NCI-H2107 treated with DMSO at 0.1 percent for 48 hours (cell line): ENCODE results near the gene INF2.
"Not testable (repeated sequence)": the region's sequence is repeated elsewhere in the genome, so short reads cannot be mapped to it uniquely, and the experiment has no call there.

ENCODE experiments used
- DNase-seq: peaks from one replicate; lab custom pipeline; 2025; ENCODE audit not compliant: unreplicated experiment; lab: John Stamatoyannopoulos, UW

The INF2 gene

DNA sequence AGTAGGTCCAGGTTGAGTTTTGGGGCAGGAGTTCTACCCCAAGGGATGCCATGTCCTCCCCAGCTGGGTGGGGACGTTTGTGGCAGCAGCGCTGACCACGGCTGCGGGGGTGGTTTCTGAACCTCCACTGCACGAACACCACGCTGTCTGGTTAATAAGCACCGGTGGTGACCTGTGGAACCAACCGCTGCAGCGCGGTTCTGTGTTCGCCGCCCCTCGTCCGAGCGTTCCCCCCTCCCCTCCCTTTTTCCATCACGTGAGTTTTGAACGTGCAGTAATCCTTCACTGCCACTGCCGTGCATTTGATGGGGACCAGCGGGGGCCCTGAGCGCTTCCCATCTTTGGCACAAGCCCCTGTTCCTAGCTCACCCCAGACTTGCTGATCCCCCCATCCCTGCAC lies 28.2 kb downstream of the INF2 start:
- DNase-seq = no peak

DNA sequence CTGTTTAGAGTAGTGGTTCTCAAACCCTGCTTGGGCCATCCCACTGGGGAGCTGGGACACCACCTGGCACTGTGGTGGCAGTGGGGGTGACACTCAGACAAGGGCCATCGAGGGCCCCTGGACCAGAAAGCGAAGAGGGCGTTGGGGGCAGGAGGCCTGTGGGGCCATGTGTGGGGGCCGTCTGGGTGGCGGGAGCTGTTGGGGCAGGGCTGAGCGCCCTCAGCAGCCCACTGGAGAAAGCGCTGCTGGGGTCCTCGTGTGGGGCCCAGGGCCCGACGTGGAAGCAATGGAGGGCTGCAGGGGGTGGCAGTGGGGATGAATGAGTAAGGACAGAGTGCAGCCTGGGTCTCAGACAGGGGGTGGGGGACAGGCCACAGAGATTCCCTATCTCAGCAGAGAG lies 28.7 kb downstream of the INF2 start:
- DNase-seq = no peak

DNA sequence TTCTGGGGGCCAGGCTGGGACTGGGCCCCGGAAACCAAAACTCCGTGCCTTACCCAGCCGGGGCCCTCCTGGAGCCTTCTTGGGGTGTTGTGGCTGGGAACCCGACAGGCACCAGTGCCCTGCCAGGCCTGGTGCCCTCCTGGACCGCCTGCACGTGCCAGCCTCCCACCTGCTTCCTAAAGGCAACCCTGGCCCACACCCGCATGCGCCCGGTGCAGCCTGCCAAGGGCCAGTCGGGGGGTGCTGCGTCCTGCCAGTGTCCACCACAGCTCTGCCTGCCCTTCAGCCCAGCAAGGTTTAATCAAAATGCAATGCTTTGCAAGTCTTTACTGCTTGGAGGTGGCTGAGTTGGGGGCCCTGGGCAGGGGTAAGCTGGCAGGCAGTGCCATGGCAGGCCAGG lies 29.5 kb downstream of the INF2 start:
- no peak for DNase-seq

DNA sequence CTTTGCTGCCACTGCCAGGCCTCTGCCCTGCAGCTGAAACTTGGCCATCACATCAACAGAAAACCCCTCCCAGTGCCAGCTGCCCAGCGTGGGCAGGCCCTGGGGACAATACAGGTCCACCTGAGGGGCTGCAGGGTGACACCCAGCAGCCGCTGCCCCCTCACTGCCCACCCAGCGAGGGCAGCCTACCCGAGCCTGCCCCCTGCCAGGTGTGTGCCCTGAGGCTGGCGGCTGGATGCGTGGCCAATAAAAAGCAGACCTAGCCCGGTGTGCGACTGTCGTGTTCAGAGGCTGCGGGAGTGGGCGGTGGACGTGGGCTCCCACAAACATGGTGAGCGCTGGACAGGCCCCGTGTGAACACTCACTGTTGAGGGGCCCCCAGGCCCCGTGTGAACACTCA lies 29.9 kb downstream of the INF2 start:
- DNase-seq = no peak

DNA sequence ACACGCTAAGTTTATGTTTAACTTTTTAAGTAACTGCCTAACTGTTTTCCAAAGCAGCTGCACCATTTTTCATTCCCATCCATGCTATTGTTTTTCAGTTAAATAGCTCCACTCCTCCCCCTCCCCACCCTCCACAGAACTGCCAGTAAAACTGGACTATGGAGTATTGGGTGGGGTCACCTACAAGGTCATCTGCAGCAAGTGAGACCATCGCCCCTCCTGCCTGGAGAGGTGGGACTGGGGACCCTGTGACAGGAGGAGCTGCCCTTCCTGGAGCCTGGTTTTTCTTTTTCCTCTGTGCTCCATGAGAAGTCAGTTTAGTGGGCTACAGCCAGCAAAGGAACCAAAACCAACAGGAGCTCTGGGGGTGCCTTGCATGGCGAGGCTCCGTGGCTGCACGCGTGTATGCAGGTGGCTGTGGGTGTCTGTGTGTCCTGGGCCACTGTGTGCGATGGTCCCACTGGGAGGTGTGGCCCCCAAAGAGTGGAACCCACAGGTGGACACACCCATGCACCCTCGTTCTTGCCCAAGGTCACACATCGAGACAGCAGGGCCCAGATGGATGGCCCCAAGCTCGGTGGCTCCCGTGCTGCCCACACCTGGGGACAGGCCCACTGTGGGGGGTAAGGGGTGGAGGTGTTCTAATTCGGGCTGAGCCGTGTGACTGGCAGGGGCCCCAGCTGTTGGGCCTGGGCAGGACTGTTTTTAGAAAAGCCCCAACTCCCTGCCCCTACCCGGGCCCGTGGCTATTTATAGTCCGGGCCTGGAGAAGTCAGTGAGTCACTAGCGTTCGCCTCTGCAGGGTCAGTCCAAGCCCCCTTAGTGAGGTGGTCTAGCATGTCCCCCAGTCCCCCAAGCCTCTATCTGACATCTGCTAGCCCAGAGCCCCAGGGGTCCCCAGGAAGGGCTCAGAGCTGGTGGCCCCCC lies 32.4 kb downstream of the INF2 start:
- DNase-seq = no peak

DNA sequence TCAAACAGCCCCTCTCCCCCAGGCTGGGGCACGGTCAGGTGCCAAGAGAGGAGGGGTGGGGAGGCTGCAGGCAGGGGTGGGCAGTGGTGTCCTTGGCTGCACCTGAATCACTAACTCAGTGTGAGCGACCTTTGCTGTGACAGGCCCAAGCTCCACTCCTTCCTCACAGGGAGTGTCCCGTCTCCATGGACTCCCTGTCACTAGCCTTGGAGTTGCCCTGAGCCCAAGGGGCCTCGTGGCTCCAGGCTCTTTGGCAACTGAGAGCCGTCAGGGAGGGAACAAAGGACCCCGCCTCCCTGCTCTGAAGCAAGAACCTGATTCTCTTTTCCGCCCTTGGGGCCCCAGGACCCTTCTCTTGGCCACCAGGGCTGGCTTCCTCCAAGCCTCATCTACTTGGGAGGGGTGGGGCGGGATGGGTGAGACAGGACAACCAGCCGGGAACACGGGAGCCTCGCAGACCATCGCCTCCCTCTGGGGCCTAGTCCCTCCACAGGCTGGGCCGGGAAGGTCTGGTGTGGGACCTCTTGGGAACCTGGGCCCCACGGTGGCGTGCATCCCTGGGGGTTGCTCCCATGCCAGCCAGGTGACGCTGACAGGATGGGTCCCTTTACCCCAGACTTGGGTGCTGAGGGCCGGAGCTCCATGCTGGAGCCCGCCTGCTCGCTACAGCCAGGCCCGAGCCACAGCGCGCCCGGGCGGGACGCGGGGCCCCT lies 33.7 kb downstream of the INF2 start:
- no peak for DNase-seq

DNA sequence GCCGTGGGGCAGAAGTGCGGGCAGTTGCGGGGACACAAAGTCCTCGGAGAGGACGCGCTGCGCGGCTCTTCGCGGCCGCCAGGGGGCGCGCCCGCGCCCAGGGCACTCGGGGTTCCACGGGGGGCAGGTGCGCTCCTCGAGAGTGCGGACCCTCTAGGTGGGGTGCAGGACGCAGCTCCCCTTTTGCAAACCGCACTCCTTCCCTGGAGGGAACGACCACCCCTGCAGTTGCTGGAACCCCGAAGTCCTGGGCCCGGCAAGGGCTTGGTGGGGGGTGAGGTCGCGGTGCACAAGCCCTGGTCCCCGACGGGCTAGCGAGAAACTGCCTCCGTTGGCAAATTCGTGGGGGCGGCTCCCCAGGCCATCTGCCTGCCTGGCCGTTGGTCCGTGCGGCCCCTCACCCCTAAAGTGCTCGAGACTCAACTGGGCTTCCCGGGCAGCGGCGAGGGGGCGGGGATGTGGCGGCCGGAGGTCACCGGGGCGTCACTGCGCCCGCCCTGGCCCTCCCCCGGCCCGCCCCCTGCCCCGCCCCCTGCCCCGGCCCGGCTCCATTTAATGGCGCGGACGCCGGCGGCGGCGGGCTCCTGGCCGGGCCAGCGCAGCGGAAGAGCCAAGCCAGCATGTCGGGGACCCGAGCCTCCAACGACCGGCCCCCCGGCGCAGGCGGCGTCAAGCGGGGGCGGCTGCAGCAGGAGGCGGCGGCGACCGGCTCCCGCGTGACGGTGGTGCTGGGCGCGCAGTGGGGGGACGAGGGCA lies 34.4 kb downstream of the INF2 start, which contains the start of gene ADSS1:
TSS of gene ADSS1 (plus strand) at position 579 of the 756 bp plus-strand sequence. CDS start at position 621, 42 bp downstream.
- peak; percentile 5 for DNase-seq

DNA sequence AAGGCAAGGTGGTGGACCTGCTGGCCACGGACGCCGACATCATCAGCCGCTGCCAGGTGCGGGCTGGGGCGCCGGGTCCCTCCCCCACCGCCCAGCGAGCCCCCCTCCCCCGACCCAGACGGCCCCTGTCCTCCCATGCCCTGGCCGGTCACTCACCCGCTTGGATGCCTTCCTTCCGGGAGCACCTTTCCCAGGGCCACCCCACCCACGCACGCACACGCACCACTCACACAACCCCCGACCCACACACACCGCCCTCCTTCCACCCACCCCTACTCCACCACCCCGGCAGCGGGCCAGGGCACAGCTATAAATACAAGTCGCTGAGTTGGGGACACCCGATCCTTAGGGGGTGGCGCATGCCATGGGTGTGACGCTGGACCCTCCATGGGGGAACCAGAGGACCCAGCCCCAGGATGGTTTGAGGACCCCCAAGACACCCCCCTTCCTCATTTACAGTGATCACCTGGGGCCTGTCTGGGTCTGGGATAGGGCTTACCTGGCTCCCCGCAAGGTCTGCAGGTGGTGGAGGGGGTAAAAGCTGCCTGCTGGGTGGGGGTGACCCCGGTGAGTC lies 35.1 kb downstream of the INF2 start:
- no peak for DNase-seq

DNA sequence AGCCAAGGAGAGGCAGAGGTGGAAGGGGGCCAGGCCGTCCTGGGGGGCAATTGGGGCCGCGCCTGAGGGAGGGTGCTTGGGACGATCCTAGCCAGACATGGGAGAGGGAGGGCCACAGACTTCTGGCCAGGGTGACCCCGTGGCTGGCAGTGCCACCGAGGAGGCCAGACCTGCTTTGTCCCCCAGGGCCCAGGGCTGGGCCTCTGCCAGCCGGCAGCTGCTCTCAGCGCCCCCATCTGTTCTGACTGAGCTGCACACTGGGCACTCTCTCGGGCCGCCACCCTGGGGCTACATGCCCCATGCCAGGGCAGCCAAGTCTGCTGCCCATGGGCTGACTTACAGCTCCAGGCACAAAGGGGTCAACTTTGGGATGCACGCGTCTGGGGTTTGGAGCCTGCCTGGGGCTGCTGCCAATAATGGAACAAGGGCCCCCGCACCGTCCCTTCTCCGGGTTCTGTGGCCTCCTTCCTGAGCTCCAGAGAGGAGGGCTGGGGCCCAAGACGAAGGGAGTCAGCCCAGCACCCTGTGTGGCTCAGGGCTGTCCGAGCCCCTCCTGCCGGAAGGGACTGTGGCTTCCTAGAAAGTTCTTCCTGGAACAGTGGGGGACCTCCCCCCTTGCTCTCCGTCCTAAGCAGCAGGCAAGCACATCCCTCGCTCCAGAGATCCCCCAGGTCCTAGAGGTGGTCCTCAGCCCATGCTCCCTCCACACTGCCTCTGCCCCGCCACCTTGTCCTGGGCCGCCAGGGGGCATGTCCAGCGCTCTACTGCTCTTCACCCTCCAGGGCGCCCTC lies 35.8 kb downstream of the INF2 start:
- peak; percentile 11 for DNase-seq

DNA sequence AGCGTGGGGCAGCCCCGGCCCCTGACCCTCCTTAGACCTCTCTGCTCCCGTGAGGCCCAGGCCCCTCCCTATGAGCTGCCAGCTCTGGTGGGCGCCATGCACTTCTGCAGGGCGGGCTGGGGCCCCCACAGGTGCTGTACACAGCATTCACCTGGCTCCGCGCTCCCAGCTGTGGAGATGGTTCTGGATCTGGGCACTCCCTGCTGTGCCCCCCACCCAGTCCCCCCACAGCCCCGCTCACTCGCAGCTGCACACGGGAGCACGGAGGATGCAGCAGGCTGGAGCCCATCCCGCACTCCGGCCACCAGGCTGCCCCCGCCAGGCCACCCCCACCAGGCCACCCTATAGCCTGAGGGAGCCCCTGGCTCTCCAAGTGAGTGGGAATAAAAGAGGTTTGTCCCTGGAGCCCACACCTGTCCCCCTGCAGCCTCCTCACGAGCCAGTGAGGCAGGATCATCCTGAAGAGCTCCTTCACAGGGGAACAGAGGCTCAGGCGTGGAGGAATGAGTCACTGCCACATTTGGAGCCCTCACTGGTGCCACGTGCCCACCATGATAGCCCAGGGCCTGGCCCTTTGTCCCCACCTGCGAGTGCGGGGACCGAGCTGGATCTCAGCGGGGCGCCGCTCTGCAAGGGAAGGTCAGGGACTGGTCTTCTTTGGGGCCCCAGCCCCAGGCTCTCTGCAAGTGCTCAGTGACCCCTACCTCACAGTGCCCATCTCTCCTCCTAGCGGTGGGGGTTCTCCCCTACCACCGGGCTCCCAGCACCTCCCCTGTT lies 36.5 kb downstream of the INF2 start:
- DNase-seq = no peak

DNA sequence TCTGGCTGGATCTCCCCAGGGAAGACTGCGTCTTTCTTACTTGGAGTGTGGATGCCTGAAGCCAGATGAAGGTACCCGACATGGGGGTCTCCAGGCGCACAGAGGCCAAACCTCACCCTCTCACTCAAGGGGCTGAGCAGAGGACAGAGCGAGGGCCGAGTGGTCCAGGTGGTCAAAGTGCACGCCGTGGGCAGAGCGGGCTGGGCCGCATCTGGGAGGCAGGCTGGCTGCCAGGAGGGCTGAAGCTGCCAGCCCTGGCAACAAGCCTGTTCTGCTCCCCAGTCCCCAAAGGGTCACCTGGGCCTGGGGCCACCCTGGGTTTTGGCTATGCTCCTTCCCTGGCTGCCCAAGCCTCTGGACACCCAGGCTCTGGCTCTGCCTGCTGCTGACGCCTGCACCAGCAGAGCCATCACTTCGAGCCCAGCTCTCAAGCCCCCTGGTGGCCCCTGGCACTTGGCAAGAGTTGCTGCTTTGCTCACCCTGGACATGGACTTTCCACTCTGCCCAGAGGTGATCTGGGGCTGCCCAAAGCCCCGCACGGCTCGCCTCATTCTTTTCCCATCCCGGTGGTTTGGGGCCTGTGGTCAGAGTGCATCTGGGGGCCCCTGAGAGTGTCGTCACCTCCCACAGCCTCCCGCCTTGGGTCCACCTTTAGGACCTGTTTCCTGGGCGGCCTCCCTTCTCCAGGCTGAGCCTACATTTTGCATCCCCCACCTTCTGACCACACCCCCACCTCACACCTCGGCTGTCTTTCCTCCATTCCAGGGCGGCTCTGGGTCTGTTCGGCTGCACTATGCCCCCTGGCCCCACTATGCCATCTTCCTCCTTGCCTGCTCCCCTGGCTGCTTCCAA lies 37.4 kb downstream of the INF2 start:
- DNase-seq = no peak

DNA sequence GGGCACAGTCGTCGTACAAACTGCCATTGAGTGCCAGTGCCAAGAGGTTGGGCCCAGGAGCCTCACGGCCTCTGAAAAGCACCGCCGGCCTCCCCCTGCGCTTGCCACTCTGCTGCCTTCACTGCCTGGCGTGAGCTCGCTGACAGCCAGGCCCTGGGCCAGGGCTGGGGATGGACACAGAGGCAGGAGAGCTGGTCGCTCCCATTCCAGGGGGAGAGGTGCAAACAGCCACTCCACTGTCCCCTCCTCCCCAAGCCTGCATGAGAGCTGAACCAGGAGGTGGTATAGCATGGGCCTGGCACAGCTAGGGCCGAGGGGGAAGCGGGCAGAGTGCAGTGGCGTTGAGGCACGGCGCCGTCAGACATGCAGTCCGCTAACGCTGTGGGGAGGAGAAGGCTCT lies 39.2 kb downstream of the INF2 start:
- no peak for DNase-seq

DNA sequence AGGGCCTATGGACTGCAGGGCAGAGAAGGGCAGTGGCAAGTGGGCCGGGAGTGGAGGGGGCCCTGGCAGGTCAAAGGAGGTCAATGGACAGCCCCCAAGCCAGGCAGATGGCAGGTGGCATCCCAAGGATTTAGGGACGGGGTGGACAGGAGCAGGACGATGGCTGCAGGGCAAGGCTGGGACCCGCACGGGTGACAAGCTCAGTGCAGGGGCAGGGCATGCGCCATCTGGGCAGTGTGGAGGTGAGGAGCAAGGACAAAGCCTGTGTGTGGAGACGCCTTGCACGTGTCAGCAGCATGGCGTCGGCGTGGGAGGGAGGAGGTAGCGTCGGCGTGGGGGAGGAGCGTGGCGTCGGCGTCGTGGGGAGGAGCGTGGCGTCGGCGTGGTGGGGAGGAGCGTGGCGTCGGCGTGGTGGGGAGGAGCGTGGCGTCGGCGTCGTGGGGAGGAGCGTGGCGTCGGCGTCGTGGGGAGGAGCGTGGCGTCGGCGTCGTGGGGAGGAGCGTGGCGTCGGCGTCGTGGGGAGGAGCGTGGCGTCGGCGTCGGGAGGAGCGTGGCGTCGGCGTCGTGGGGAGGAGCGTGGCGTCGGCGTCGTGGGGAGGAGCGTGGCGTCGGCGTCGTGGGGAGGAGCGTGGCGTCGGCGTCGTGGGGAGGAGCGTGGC lies 39.9 kb downstream of the INF2 start:
- DNase-seq = not testable (repeated sequence)

DNA sequence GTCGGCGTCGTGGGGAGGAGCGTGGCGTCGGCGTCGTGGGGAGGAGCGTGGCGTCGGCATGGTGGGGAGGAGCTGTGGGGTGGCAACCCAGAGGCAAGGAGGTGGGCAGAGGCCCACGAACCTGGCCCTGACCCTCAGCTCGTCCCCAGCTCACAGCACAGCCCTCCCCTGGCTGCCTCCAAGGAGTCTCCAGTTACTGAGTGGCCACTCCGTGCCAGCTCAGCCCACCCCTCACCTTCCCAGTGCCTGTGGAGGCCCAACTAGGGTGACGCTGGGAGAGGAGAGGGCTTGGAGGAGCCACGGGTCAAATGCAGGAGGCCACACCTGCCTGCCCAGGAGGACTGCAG lies 40.4 kb downstream of the INF2 start:
- no peak for DNase-seq

DNA sequence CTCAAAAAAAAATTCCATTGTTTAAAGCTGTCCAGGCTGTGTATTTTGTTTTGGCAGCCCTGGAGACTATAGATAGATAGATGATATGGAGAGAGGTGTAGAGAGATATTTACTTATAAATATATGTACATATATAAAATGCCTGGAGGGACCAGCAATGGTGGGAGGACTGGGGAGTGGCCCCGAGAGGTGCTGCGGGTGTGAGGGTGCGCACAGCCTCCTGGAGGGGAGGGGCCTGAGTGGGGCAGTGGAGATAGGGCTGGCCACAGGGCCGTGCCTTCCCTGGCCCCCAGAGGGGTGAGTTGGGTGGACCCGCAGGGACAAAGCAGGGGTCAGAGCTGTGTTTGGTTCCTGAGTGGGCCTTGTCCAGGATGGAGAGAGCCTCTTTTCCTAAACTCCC lies 41.1 kb downstream of the INF2 start:
- no peak for DNase-seq

DNA sequence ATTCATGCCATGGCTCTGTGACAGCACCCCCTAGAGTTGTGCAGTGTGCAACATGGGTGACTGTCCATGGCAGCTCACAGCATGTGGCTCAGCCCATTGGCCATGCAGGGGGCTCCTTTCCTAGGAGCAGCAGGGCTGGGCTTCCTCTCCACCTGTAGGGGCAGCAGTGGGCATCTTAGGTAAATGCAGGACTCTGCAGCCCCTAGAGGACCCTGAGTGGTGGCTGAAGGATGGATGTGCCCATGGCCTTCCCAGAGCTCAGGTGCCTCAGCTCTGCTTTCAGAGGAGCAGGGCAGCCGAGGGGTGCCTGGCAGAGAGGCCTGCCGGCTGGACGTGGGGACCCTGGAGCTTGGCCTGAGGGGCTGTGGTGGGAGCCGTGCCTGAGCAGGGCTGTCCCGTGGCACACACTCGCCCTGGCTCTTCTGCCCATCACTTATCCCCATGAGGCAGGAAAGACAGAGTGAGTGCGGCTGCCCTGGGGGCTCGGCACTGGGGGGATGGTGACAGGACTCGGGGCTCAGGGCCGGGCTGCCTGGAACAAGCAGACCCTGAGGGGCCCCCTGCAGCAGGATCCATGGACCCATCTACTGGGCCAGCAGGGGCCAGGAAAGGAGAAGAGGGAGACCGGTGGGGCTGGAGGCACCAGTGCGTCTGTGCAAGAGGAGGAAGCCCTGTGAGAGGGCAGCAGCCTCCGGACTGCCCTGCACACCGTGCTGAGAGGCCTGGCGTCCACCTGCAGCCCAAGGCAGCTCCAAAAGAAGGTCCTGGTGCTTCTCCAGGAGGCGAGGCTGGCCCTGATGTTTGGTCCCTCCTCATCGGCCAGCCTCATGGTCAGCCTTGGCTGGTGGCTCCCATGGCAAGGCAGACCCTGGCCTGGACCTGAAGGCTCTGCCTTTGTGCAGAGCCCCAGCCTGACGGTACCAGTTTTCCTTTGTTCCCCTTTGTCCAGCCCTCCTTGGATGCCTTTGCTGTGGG lies 42.2 kb downstream of the INF2 start:
- no peak for DNase-seq

DNA sequence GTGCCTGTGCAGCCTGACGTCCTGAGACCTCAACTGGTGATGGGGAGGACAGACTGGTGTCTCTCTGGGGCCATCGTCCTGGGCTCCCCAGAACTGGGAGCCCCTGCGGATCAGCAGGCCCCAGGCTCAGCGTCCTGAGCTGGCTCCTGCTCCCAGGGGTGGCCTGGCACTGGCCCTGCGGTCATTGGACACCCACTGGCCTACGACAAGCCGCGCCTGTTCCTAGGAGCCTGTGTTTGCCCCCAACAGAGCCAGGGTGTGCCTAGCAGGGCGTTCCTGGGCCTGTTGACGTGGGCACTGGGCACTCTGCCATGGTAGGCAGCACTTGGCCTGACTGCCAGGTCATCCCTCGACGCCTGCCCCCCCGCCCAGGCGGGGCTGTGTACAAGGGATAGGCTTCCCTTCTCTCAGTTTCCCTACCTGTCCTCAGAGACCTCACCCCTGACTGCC lies 43.0 kb downstream of the INF2 start:
- DNase-seq = no peak
